GM21390 (cell line): ENCODE measurements around the gene TEDC1.

ENCODE experiments used
- ATAC-seq: cut with Tn5 transposase; IDR thresholded peaks from one replicate; pipeline ENCODE4 v1.9.1; 2021; ENCODE audit not compliant: unreplicated experiment

TEDC1 gene

DNA sequence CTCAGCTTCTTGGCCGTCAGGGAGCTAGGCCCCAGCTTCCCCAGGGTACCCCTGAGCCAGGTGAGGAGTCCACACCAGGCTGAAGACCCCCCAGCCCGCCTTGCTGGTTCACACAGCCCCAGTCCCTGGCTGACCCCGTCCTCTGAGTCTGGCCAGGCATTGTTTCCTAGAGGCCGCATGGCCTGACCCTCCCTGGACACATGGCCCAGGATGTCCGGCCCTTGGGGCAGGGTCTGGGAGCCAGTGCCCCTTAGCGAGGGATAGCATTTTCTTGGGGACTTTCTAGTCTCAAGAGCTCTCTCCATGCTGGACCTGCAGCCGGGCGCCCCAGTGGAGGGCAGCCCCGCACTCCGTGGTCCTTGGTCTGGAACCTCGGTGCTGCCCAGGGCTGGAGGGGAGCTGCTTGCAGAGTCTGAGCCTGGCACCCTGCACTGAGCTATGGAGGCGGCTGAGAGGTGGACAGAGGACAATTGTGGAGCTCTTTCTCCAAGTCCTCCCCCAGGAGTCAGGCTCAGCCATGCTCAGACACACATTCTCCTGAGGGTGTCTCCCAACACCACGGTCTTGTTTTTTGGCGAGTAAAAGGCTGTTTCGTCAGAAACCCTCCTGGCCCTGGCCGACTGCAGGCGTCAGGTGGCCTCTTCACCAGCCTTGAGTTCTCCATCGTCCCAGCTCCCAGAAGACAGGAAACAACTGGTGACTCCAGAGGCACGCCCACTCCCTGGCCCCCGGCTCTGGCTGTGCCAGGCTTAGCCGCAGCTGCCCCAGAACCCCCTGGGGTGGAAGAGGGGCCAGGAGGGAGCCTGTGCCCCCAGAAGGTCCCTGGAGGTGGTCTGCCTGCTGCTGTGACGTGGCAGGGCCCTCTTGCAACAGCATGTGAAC is 34.1 kb upstream of the TEDC1 start:
- ATAC-seq: no peak

DNA sequence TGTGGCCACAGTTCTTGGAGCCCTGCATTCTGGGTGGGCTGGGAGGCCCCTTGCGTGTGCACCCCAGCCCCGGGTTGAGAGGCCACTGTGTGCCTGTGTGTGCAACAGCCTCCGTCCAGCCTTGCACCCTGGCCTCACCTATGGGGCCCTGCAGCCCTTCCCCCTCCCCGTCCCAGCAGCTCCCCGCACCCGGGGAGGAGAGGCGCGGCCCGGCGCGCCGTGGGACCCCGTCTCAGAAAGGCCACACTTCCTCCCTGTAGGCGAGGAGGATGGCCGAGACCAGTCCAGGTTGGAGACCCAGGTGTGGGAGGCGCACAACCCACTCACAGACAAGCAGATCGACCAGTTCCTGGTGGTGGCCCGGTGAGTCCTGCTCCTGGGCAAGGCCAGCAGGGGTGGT is 33.0 kb upstream of the TEDC1 start:
- ATAC-seq: no peak

DNA sequence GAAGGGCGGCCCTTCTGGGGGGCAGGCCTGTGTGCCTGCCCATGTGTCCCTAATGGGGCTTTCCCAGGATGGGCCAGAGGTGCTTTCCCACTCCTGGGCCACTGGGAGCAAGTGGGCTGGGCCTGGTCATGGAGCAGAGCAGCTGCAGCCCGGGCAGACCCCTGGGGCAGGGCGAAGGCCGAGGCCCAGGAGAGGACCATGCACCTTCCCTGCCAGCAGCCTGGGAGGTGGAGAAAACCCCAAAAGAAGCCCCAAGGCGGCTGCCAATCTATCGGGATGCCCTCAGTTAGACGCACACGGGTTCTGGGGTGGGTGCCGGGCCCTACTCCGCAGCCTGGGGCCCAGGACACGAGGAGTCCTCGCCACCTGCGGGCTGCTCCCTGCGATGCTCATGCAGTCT is 32.5 kb upstream of the TEDC1 start:
- no peak for ATAC-seq

DNA sequence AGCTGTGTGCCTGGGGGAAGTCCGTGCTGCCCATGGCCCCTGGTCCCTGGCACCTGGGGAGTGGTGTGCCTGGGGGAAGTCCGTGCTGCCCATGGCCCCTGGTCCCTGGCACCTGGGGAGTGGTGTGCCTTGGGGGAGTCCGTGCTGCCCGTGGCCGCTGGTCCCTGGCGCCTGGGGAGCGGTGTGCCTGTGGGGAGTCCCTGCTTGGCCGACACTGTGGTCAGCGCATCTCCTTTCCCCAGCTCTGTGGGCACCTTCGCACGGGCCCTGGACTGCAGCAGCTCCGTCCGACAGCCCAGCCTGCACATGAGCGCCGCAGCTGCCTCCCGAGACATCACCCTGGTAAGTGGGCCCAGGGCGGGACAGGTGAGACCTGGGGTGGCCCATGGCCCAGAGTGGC is 30.9 kb upstream of the TEDC1 start:
- no peak for ATAC-seq

DNA sequence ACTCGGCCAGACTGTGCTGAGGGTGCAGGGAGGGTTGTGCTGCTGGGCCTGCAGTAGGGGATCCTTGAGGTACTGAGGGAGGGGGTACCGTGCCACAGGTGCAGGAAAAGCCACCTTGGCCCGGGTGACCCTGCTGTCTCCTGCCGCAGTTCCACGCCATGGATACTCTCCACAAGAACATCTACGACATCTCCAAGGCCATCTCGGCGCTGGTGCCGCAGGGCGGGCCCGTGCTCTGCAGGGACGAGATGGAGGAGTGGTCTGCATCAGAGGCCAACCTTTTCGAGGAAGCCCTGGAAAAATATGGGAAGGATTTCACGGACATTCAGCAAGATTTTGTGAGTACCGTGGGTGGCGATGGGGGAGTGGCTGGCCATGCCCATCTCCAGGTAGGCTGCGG is 30.4 kb upstream of the TEDC1 start:
- ATAC-seq: no peak

DNA sequence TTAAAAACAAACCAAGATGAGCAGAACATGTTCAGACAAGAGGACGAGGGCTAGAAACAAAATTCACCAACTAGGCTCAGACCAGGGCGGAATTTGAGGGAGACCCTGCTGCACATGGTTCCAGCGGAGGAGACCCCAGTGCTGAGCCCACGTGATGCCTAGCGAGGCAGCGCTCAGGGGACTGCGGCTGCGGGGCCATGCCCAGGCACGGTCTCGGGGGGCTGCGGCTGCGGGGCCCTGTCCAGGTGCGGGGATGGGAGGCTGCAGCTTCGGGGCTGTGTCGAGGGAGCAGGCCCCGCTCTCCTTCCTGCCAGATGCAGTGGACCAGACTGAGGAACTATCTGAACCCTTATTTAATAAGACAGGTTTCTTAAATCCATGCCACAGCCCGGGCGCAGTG is 29.1 kb upstream of the TEDC1 start:
- ATAC-seq: no peak

DNA sequence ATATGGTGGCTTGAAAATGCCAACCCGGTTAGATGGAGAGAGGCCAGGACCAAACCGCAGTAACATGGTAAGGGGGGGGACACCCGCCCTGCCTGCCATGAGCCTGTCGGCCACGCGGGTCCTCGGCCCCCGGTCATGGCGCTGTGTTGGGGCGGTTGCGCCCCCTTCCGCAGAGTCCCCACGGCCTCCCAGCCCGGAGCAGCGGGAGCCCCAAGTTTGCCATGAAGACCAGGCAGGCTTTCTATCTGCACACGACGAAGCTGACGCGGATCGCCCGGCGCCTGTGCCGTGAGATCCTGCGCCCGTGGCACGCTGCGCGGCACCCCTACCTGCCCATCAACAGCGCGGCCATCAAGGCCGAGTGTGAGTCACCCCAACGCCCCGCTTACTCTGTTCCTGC is 26.5 kb upstream of the TEDC1 start:
- no peak for ATAC-seq

DNA sequence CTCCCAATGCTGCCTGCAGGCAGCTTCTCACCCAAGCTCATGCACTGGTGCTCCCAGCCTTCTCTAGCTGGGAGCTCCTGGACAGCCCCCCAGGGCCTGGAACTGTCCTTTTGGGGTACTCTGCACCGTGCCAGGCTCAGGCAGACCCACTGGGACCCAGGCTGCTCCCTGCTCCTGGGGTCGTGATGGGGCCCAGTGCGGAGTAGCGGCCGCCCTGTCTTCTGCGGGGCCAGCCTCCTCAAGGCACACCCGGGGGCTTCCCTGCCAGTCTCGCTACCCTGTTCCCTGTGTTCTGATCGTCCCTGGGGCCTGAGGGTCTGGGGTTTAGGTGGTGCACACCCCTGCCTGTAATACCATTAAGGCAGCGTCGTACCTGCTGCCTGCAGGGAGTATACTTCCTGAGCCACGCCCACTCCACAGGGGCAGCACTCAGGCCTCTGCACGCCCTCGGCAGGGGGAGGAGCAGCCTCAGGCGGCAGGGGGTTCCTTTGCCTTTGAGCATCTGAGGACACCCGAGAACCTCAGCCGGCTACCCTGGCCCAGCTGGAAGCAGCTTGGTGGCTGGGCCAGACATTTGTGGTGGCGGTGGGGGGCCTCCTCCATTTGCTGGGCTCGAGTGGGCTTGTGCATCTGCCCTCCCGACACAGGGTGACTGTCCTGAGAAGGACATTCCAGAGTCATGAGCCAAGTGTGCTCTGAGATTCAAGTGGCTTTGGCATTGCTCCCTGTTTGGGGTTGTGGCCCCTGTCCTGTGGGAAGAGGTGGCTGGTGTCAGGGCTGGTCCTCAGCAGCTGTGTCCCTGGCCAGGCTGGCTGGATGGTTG is 25.6 kb upstream of the TEDC1 start:
- ATAC-seq: no peak

DNA sequence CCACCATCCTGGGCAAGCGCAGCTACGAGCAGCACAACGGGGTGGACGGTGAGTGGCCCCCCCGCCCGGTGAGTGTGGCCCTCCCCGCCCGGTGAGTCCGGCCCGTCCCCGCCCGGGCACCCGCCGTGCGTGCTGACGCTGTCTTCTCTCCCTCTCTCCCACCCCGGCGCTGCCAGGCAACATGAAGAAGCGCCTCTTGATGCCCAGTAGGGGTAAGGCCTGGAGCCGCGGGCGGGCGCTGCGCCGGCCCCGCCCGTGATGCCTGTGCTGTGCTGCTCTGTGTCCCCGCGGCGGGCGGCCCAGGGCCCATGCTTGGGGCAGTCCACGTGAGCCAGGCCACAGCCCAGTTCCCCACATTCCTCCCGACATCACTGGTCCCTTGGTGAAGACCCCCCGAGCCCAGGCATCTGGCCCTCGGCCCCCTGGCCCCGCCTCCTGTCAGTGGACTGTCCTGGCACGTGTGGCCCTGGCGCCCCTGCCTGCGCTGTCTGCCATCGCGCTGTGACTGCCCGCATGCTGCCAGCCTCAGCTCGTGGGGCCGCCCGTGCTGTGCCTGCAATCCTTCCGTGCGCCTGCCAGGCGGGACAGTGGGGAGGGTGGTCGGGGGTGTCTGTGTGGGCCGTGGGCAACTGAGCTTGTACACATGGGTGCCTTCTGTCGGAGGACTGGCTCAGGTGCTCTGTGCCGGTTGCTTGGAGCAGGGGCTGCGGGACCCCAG is 24.4 kb upstream of the TEDC1 start:
- no peak for ATAC-seq

DNA sequence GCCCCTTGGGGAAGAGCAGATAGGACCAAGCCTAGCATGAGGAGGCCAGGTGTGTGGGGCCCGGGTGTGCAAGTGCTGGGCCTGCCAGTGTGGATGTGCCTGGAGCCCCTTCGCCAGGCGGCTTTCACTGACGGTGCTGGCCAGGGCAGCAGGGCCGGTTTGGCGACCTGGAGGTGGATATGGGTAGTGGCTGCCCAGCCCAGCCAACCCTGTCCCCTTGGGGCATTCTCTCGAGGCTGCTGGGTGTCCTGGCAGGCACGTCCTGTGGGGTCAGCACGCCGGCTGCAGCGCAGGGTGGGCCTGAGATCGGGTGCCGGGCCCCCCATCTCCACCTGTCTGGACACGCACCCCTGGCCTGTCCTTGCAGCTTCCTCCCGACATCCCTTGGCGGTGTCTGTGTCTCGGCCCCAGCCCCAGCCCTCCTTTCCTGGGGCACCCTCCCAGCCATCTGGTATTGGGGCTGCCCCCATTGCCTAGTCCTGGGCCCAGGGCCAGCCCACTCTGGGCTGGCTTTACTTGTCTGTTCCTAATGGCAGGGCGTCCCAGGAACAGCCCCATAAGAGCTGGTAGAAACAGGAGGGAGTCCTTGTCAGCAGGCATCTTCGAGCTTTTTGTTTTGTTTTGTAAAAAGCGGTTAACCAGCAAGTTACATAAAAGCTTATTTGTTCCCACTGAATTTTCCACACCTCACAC is 23.7 kb upstream of the TEDC1 start:
- no peak for ATAC-seq

DNA sequence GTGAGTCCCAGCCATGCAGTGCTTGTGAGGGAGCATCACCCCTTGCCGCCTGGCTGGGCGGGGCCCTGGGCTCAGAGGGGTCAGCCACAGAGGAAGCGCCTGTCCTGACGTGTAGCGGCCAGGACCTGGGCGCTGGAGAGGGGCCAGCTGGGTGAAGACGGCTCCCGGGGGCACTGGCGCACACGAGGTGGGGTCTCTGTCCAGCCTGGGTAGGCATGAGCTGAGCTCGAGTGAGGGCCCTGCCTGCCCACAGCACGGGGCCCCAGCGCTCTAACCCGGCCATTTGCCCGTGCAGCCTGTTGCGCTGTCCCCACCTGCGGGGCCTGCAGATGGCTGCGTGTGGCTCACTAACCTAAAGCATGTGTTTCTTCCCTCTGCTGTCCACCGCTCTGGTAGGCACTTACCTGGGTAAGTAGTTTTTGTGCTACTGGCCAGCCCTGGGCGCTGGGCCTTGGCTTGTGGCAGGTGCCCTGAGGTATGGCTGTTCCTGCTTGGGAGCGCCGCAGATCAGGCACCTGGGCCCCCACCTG is 23.0 kb upstream of the TEDC1 start:
- no peak for ATAC-seq

DNA sequence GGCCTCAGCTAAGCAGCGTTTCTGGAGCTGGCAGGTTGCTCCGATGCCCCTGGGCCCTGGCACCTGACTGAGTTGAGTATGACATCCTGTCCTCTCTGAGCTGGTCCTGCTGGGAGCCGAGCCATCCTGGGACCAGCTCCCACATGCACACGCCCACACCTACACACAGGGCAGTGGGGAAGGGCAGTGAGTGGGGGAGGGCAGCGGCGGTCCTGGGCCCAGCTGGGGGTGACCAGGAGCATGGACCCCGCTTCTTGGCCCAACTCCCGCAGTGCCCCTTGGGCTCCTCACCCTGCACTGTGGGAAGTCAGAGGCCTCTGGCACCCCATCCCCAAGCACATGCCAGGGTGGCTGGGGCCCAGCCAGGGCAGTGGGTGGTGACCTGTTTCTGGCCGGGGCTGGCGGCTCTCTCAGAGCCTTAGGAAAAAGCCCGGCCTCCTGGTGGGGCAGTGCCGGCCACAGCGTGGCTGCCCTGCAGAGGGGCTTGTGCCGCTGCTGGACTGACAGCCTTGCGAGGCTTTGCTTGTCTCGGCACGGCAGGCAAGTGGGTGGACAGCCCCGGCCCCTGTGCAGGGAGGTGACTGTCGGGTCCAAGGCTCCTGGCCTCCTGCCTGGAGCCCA is 22.3 kb upstream of the TEDC1 start:
- ATAC-seq: no peak

DNA sequence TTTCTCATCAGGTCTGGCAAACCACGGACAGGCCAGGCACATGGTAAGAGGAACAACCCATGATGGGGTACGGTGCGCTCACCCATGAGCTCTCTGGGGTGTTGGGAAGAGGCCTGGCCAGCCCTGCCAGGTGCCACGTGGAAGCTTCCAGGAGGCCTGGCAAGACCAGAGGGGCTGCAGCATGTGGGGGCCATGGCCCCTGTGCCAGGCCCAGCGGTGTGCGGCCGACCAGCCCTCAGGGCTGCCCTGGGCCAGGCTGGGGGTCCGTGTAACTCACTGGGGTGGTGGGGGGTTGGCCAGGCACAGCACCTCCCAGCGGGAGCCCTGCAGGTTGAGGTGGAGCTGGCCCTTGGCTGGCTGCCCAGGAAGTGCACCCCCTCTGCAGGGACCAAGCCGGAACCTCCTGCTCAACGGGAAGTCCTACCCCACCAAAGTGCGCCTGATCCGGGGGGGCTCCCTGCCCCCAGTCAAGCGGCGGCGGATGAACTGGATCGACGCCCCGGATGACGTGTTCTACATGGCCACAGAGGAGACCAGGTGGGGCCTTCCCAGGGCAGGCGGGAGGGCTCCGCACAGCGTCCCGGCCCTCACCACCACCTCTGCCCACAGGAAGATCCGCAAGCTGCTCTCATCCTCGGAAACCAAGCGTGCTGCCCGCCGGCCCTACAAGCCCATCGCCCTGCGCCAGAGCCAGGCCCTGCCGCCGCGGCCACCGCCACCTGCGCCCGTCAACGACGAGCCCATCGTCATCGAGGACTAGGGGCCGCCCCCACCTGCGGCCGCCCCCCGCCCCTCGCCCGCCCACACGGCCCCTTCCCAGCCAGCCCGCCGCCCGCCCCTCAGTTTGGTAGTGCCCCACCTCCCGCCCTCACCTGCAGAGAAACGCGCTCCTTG is 21.3 kb upstream of the TEDC1 start:
- ATAC-seq: no peak

DNA sequence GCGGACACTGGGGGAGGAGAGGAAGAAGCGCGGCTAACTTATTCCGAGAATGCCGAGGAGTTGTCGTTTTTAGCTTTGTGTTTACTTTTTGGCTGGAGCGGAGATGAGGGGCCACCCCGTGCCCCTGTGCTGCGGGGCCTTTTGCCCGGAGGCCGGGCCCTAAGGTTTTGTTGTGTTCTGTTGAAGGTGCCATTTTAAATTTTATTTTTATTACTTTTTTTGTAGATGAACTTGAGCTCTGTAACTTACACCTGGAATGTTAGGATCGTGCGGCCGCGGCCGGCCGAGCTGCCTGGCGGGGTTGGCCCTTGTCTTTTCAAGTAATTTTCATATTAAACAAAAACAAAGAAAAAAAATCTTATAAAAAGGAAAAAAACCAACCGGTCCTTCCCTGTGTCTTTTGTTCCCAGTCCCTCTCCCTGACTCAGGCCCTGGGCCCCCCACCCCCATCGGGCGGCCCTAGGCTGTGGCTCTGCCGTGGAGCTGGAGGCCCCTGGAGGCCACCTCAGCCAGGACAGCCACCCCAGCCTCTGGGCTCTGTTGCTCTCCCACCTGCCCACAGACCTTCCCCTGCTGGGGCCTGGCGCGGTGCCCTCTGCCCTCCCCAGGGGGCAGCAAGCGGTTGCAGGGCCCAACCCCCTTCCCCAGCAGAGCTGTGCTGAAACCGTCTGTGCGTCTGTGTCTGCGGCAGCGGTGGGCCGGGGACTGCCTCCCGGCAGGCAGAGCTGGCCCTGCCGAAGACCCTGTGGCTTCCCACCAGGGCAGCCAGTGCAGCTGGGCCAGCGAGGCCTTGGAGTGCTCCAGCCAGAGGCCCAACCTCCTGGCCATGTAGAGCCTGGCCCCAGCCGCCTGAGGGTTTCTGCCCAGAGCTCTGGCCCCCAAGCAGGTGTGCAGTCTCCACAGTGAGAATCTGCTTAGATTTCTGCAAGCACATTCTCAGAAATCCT is 20.4 kb upstream of the TEDC1 start:
- no peak for ATAC-seq

DNA sequence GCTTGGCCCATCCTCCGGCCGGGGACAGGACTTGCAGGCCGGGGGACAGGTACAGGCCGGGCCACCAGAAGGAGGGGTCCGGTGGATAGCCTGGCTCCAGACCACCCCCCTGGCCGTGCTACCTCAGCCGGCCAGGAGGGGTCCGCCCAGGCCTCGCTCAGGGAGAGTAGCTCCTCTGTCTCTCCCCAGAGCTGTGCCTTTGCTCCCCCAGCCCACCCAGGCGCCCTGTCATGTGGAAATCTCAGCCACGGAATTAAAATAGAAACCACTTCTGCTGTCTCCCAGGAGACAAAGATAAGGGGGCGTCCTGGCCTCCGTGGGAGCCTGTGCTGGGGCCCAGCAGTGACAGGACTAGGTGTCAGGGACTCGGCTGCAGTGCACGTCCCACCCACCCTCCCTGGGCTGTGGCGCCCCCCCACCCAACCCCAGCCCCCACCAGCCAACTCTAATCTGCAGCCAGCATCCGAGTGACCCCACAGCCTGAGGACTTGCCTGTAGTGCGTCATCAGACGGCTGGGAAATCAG is 19.7 kb upstream of the TEDC1 start:
- ATAC-seq: no peak

DNA sequence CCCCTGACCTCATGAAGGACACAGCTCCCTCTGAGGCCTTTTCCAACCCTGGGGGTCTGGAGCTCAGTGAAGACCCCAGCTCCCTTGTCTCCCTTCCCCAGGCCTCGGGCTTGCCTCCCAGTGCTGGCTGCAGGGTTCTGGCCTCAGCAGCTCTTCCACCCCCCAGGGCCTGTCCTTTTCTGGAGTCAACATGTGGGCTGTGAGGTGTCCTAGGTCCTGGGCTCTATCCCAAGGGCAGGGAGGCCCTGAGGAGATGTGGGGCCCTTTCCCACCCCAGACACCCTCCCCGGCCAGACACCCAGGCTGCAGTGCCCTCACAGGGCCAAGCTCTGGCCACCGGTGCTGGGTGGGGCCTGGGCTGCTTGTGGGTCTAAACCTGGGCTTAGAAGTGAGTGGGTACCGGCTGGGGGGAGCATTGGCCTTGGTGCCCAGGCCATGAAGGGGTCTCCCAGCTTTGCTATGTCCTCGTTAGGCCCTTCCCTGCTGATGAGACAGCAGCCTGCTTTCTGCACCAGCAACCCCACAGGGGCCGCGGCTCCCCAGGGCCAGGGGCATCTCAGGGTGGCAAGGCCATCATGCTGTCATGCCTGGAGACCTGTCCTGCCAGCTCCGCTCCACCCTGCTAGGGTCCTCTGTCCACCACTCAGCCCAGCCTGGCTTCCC is 19.1 kb upstream of the TEDC1 start:
- no peak for ATAC-seq

DNA sequence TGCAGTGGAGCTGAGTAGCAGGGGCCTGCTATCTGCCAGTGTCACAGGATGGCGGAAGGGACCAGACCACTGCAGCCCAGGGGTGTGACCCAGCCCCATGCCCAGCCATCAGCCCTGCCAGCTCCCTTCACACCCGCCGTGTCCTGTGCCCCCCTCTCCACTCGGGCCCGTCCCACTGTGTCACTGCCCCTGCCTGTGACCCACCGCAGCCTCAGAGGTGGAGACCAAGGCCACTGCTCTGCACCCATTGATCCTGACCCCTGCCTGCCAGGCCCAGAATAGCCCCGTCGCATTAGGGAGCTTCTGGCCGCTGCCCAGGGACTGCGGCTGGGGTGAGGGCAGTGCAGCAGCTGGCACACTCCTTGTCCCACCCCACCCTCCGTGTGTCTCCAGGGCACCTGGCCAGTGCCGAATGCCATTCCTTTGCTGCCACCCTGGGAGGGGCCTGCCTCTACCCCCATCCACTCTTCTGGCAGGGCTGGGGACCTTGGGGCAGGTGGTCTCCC is 18.5 kb upstream of the TEDC1 start:
- no peak for ATAC-seq
